GM23338 (cell line): ENCODE measurements around the gene CAPZB.

Source experiments
- TF ChIP-seq, protein P1 (sequence below), 2 experiments: fragments of 200-600 bp in 1 of 2; sonication (generic) in 1 of 2; conservative IDR thresholded peaks; 2 replicates each; pipeline versions ENCODE4 v1.5.1 to v1.6.1; 2016 to 2017; ENCODE audit warnings: antibody characterized with exemption in 2 of 2, low read depth in 2 of 2, mild to moderate bottlenecking in 2 of 2, moderate library complexity in 1 of 2
- TF ChIP-seq, protein P2 (sequence below): IDR thresholded peaks from 2 replicates; pipeline ENCODE4 v1.6.1; 2016; ENCODE audit warnings: antibody characterized with exemption

DNA sequence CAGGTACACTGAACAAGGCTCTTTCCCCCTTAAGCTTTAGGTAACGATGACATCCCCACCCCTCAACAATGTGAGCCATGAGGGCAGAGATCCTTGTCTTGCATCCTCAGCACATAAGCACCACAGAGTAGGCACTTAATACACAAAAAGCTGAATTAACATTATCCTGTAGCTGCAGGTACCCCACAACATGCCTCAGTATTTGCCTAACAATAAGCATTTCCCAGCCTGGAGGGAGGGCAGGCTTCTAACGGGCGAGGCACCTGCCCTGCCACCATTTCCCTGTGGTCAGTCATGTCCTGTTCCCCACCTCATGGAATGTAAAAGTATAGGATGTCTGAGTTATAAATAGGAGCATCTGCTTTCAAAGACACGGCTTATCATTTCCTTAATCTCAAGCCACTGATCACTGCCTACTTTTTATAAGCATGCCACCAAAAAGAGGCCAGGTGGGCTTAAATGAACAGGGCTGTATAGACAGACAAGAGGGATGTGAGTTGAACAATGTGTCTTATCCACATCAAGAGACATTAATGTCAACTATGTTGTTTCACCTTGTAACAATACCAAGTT, 3.4 kb downstream of the CAPZB start:
- TF ChIP-seq, protein P1, sequence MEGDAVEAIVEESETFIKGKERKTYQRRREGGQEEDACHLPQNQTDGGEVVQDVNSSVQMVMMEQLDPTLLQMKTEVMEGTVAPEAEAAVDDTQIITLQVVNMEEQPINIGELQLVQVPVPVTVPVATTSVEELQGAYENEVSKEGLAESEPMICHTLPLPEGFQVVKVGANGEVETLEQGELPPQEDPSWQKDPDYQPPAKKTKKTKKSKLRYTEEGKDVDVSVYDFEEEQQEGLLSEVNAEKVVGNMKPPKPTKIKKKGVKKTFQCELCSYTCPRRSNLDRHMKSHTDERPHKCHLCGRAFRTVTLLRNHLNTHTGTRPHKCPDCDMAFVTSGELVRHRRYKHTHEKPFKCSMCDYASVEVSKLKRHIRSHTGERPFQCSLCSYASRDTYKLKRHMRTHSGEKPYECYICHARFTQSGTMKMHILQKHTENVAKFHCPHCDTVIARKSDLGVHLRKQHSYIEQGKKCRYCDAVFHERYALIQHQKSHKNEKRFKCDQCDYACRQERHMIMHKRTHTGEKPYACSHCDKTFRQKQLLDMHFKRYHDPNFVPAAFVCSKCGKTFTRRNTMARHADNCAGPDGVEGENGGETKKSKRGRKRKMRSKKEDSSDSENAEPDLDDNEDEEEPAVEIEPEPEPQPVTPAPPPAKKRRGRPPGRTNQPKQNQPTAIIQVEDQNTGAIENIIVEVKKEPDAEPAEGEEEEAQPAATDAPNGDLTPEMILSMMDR (conservative IDR thresholded peaks at IDR 0.05; ENCODE audit: low read depth in 2 of 2), result no peak
- TF ChIP-seq, protein P2, sequence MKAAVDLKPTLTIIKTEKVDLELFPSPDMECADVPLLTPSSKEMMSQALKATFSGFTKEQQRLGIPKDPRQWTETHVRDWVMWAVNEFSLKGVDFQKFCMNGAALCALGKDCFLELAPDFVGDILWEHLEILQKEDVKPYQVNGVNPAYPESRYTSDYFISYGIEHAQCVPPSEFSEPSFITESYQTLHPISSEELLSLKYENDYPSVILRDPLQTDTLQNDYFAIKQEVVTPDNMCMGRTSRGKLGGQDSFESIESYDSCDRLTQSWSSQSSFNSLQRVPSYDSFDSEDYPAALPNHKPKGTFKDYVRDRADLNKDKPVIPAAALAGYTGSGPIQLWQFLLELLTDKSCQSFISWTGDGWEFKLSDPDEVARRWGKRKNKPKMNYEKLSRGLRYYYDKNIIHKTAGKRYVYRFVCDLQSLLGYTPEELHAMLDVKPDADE, result no peak
